Stimulated activated CD4-positive, alpha-beta T cell treated with anti-CD3 and anti-CD28 coated beads, TNF-alpha, amount 100 ng/mL, for 4 hours (primary cell): ENCODE measurements around the gene TCF23.
"Not testable (repeated sequence)": the region's sequence is repeated elsewhere in the genome, so short reads cannot be mapped to it uniquely, and the experiment has no call there.

ENCODE experiments used
- DNase-seq, 3 experiments: peaks; one replicate each; pipeline ENCODE4 v3.0.0-alpha.2; 2020; ENCODE audit warnings: low read depth in 3 of 3

TCF23 gene

GRCh38 chr2:27189989-27190388 lies 41.2 kb downstream of the TCF23 start:
- no peak for DNase-seq

DNA sequence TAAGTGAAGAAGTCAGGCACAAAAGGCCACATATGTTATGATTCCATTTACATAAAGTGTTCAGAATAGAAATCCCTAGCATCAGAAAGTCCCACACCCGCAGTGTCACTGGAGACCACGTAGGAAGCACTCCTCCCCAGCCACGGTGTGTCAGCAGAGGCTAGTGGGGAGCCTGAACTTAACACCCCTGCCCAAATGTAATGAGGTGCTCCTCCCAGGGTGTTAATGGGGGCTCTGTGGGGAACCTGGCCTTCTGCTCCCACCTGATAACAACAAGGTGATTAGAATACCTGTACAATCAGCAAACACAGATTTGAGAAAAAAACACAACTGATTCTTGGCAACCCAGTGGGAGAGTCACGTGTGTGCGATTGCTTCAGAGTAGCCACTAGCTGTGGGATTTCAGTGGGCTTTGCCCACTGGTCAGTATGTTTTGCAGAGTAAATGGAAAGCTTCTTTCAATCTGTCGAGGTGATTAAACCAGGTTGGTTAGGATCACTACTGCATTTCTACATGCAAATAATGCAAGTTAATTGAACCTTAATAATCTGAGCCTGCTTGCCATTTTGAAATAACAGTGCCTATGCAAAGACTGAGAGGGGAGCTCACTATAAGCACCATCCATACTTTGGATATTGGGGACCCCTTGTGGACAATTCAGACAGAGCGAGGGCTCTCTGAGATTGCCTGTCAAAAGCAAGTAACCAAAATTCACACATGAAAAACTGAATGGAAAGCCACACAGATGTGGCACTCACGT lies 42.4 kb downstream of the TCF23 start:
- DNase-seq: peak in 1 of 3 experiments; percentile 17

DNA sequence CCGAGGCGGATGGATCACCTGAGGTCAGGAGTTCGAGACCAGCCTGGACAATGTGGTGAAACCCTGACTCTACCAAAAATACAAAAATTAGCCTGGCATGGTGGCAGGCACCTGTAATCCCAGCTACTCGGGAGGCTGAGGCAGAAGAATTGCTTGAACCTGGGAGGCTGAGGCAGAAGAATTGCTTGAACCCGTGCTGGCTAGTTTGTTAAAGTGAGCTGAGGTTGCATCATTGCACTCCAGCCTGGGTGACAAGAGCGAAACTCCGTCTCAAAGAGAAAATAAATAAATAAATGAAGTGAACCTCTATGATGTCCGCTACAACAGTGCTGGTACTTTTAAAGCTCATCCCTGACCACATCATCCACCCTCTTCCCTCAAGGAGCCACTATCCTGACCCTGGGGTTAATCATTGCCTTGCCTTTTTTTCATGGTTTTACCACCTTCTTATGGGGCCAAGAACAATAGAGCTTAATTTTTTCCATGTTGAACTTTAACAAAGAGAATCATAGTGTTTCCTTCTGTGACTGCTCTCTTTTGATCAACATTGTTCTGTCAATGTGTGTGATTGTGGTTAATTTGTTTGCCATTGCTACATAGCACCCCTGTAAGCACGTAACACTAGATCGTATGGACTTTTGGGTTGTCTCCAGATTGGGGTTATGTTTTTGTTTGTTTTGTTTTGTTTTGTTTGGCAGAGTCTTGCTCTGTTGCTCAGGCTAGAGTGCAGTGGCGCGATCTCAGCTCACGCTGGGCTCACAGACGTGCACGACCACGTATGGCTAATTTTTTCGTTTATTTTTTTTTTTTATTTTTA lies 45.9 kb downstream of the TCF23 start:
- DNase-seq: no peak

DNA sequence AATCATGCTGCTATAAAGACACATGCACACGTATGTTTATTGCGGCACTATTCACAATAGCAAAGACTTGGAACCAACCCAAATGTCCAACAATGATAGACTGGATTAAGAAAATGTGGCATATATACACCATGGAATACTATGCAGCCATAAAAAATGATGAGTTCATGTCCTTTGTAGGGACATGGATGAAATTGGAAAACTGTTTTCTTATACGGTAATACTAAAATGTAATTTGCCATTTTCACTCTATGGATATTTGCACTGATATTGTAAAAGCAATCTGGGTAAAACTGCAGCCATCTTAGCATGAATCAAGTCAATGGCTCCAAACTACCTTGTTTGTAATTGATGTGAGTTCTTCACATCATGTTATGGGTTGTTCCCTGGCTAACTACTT lies 47.0 kb downstream of the TCF23 start:
- DNase-seq: not testable (repeated sequence)

DNA sequence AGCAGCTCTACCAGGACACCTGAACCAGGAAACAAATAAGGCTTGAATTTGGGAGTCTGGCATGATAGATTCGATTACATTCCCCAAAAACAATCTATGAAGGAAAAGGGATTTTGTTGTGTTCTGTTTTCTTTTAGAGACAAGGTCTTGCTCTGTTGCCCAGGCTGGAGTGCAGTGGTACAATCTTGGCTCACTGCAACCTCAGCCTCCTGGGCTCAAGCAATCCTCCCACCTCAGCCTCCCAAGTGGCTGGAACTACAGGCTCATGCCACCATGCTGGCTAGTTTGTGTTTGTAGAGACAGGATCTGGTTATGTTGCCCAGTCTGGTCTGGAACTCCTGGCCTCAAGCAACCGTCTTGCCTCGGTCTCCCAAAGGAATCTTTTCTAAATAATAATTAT lies 49.3 kb downstream of the TCF23 start:
- DNase-seq: not testable (repeated sequence)

- DNase-seq: no peak
Observed at GRCh38 chr2:27198627-27199026, 49.8 kb downstream of the TCF23 start.

DNA sequence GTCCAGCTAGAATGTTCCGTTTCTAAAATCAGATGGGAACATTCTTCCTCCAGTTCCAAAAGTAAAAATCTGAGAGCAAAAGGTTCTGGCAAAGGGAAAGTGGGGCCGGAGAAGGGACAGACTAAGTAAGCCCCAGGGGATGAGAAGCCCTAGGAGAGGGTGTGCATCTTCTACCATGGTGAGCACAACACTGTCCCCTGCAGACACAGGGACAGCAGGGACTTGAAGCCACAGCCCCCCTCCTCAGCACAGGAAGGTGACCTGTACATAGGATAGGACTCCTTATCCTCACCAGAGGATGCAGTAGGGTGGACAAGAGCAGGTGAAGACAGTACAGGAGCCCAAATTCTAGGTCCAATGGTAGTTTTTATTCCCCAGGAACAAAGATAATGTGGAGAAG lies 50.4 kb downstream of the TCF23 start:
- no peak for DNase-seq

- DNase-seq: no peak
Observed at GRCh38 chr2:27201675-27202074, 52.9 kb downstream of the TCF23 start.

DNA sequence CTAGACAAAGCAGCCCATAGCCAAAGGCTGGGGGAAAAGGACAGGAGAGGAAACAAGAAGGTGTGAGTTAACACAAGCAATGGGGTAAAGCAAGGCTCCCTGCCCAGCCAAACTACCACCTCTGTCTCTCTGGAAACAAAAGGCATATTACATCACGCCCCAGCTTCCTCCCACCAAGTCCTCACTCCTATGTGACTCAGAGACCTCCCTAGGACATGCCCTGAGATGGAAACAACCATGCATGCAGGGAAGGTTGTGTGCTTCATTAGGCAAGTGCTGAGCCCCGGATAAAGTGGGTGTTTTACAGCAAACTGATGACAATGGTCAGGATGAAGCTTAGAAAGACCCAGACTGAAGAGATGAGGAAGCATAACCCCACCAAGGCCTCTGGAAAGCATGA lies 54.0 kb downstream of the TCF23 start:
- DNase-seq: no peak

GRCh38 chr2:27203741-27204140 lies 54.9 kb downstream of the TCF23 start:
- DNase-seq: no peak

DNA sequence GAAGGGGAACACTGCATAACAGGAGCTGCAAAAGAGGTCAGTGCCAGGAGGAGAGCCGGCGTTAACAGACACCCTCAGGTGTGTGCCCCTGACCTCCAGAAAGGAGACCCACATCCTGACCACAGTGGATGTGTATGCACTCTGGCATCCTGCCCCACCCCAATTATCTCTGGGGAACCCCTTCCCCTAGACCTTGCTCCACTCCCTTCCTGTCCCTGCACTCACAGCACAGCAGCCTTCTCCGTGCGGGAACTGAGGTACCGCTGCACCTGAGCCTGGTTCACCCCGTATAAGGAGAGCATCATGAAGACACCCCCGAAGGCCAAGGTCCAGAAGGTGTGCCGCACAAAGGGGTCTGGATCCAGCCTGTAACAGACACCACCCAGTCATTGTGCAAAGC lies 55.8 kb downstream of the TCF23 start:
- DNase-seq: no peak

DNA sequence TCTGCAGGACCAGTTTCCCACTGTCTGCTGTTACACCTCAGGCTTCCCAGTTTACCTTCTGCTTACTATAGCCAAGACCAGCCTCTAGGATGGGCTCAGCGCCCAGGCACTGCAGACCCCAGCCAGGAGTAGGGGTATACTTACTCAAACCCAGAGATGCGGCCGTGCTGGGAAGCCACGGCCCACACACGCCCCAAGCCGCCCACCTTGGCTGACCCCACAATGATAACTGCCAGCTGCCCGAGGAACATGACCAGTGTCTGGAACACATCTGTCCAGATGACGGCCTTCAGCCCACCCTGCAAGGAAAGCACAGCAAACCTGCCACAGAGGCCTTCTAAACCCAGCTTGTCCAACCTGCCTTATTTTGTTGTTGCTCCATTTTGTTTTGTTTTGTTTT lies 56.4 kb downstream of the TCF23 start:
- no peak for DNase-seq

DNA sequence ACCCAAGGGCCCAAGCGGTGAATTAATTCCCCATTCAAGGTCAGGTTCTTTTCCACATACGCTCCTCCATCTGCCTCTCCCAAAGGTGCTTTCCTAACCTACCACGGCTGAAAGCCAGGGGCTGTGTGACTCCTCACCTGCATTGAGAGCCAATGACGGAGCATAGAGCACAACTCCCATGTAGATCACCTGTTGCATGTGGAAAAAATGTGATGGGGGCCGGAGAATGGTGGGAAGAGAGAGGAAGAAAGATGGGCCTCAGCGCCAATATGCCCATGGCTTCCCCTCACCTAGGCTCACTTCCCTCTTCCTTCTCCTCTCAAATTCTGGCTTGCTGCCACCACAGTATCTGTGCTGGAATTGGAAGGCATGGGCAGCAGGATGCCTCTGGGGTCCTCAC lies 57.5 kb downstream of the TCF23 start:
- DNase-seq: no peak
